Measurements from ENCODE around the gene AMBRA1. TPM values are rescaled to one million over a fixed set of nuclear protein-coding genes. Genes with fewer than 3 reads are reported as not detected.

Gene AMBRA1
- total RNA-seq, 1 experiment from 2014 or later, result 10.7 TPM

GRCh38 chr11:46347637-46348311 is 246.0 kb downstream of the AMBRA1 start:
- DNase-seq (ENCODE audit: low read depth), result no peak

GRCh38 chr11:46346886-46347636 is 246.8 kb downstream of the AMBRA1 start, which contains the start of gene DGKZ:
TSS of gene DGKZ (plus strand) at chr11:46347463. CDS start at chr11:46347660, 197 bp downstream.
- DNase-seq (ENCODE audit: low read depth), result peak; percentile 74

Other genes starting within 250 kb of the AMBRA1 start
- gene DGKZ, start 246.6 kb downstream of the AMBRA1 start, total RNA-seq (2014; rRNA removed; shearing (Covaris generic)), result 21.3 and 22.0 TPM in 2 replicates
- 15.8 and 19.9 TPM in 2 replicates for gene MDK, start 212.4 kb downstream of the AMBRA1 start, total RNA-seq (2014; rRNA removed; shearing (Covaris generic))
- 0.49 TPM in 1 of 2 replicates, not detected in the other for gene CHRM4, start 202.2 kb downstream of the AMBRA1 start, total RNA-seq (2014; rRNA removed; shearing (Covaris generic))
- 3.7 and 4.2 TPM in 2 replicates for gene HARBI1, start 23.2 kb upstream of the AMBRA1 start, total RNA-seq (2014; rRNA removed; shearing (Covaris generic))
- gene ATG13, start 23.5 kb upstream of the AMBRA1 start, total RNA-seq (2014; rRNA removed; shearing (Covaris generic)), result 32.5 and 43.3 TPM in 2 replicates
- 13.3 and 15.4 TPM in 2 replicates for gene ARHGAP1, start 106.6 kb upstream of the AMBRA1 start, total RNA-seq (2014; rRNA removed; shearing (Covaris generic))
- 3.9 and 4.7 TPM in 2 replicates for gene ZNF408, start 107.0 kb upstream of the AMBRA1 start, total RNA-seq (2014; rRNA removed; shearing (Covaris generic))
- gene F2, start 125.2 kb upstream of the AMBRA1 start, total RNA-seq (2014; rRNA removed; shearing (Covaris generic)), result not detected in 2 replicates

All from RPMI7951 (cell line).